Spleen (tissue), 11 donors: ENCODE data around the gene PCBP3. TPM values are rescaled to one million over a fixed set of nuclear protein-coding genes. Genes with fewer than 3 reads are reported as not detected.

Source experiments
- DNase-seq: peaks from one replicate; pipeline ENCODE4 v3.0.0-alpha.2; 2020
- H3K27ac ChIP-seq, 8 donors: fragments of 200-600 bp; sonication (generic) in 7 of 8; 1 replicate in 4 of 8; 2 replicates in 4 of 8; pipeline versions ENCODE4 v1.5.0 to v1.8.0; 2016 to 2021; ENCODE audit warnings: inconsistent platforms in 4 of 8, mild to moderate bottlenecking in 4 of 8, moderate library complexity in 1 of 8
- H3K27me3 ChIP-seq, 7 donors: fragments of 200-600 bp; sonication (generic) in 6 of 7; replicated peaks in 1 of 7; 1 replicate in 4 of 7; 2 replicates in 3 of 7; pipeline versions ENCODE4 v1.5.0 to v1.8.0; 2016 to 2021; ENCODE audit warnings: inconsistent platforms in 3 of 7, mild to moderate bottlenecking in 1 of 7
- H3K36me3 ChIP-seq, 6 donors: fragments of 200-600 bp; sonication (generic) in 5 of 6; 1 replicate in 4 of 6; 2 replicates in 2 of 6; pipeline versions ENCODE4 v1.5.0 to v1.8.0; 2016 to 2021; ENCODE audit warnings: inconsistent platforms in 2 of 6
- H3K4me1 ChIP-seq, 6 donors: fragments of 200-600 bp; sonication (generic) in 5 of 6; 1 replicate in 3 of 6; 2 replicates in 3 of 6; pipeline versions ENCODE4 v1.5.0 to v1.8.0; 2016 to 2021; ENCODE audit warnings: inconsistent platforms in 3 of 6
- H3K4me3 ChIP-seq, 8 donors: fragments of 200-600 bp; sonication (generic) in 7 of 8; 1 replicate in 4 of 8; 2 replicates in 4 of 8; pipeline versions ENCODE4 v1.5.0 to v1.8.0; 2016 to 2021; ENCODE audit warnings: inconsistent platforms in 4 of 8, mild to moderate bottlenecking in 4 of 8, moderate library complexity in 2 of 8
- H3K9me3 ChIP-seq, 8 donors: fragments of 200-600 bp; sonication (generic) in 7 of 8; 1 replicate in 4 of 8; 2 replicates in 4 of 8; pipeline versions ENCODE4 v1.5.0 to v1.8.0; 2016 to 2021; ENCODE audit warnings: inconsistent platforms in 4 of 8
- CTCF ChIP-seq, 11 experiments: fragments of 200-600 bp in 7 of 11; fragments of 450-650 bp in 4 of 11; sonication (generic) in 4 of 11; IDR thresholded peaks in 8 of 11; conservative IDR thresholded peaks in 3 of 11; 1 replicate in 7 of 11; 2 replicates in 4 of 11; pipeline versions ENCODE4 v1.4.0 to v1.8.0; 2016 to 2021; ENCODE audit warnings: antibody characterized with exemption in 11 of 11, inconsistent platforms in 4 of 11, mild to moderate bottlenecking in 1 of 11
- POLR2A ChIP-seq, 3 donors: fragments of 450-650 bp; IDR thresholded peaks; one replicate each; pipeline ENCODE4 v1.5.1; 2017; ENCODE audit warnings: antibody characterized with exemption in 3 of 3, mild to moderate bottlenecking in 1 of 3
- POLR2AphosphoS5 ChIP-seq, 3 donors: sonication (generic); formaldehyde crosslinking; IDR thresholded peaks; one replicate each; pipeline ENCODE4 v1.5.1; 2017; ENCODE audit warnings: antibody characterized with exemption in 3 of 3
- WGBS, 5 donors: extraction: QIAGEN DNeasy Blood & Tissue Kit in 3 of 5; methylation state at CpG; one replicate each; pipeline versions ENCODE4 v1.1.5 to v1.1.7; 2013 to 2018; 5-methylcytosine and 5-hydroxymethylcytosine counted together
- intact Hi-C: fragments of 100-400 bp; cut with DNase I; formaldehyde crosslinking; loops from one replicate; pipeline ENCODE4 v1.15.0; 2023; ENCODE audit warnings: low total_unique reads
- polyA plus RNA-seq, 3 donors: library from polyadenylated mRNA; stranded (reverse); fragments of 200-250 nt; gene quantifications; one replicate each; pipeline ENCODE4 v1.2.1, GENCODE V29; 2013
- total RNA-seq, 7 donors: library from RNA; depleted of rRNA in 3 of 7; stranded (reverse); fragments of >200 nt in 3 of 7; fragmentation: NEBNext Ultra II Directional in 4 of 7; extraction: Animal tissue kit (Norgen Biotek cat#: 25700) in 4 of 7; gene quantifications; one replicate each; pipeline versions ENCODE4 v1.1.0 to v1.2.1, GENCODE V29; 2016 to 2021
- donor health status: healthy with polysubstance abuse.
- donor health status: DM: no; HTN: no; CAD: no; lungs with moderate emphysema.
- donor health status: DM: no; HTN: no; CAD: no.
- donor health status: Bipolar disorder and iron deficiency.
- donor health status: healthy.
- donor health status: DM: no; HTN: no; CAD: no.
- donor health status: DM: yes; HTN: yes; CAD: no.

The PCBP3 gene
- total and polyA plus RNA-seq, 10 donors, result 4.2 to 31.6 (median 15.2) TPM

DNA sequence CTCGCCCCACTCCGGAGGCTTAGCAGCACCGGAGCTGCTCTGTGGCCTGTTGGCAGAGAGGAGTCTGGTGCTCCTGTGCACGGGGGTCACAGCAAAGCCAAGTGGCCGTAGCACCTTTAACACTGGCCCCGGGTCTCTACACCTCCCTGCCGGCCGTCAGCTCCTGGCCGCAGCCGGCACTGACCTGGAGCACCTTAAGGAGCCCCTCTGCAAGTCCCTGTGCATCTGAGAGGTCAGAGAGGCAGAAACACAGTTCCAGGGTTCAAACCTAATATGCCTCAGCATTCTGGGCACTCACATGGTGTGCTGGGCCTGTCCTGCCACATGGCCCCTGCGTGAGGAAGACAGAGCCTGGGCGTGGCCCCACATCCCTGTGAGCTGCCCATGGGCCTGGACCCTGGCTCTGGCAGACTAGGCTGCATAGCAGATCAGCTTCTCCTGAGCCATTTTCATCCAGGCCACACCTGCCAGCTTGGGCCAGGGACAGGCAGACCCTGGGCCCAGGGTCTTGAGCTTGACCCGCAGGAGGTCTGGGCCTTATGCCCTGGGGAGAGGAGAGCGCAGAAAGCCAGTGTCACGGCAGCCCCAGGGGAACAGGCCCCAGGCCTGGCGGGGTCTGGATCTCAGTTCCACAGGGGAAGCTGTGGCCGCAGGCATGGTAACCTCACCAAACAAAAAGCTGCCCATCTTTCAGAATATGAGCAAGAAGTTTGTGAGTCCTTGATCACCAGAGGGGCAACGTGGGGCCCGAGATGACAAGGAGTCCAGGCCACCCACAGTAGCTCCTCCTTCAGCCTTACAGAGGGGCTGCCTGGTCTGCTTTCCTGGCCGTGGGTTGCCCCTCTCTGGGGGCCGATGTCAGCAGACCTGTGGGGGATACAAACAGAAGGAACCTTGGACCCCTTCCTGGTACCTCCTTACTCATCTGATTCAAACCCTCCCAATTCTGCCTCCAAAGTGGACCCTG lies 192.1 kb downstream of the PCBP3 start:
- no peak for DNase-seq
- Histone ChIP-seq H3K27ac (no peak overlapping the region), H3K4me1 (no peaks in the 10 kb centered on the region), H3K36me3 (no peaks in the 10 kb centered on the region), H3K27me3 (no peaks in the 10 kb centered on the region), H3K9me3 (peaks cover under 1 to 14% (median 3%) of the 10 kb centered on the region in 8 donors), H3K4me3 (no peak overlapping the region)
- TF ChIP-seq POLR2A (IDR thresholded peaks at IDR 0.05), result no peak
- WGBS, 5 donors, result 81 to 93% (median 89%) methylated on average over 16 to 21 of the region's 21 CpGs
- intact Hi-C loops, result no loop called here

- H3K27ac ChIP-seq, result no peak overlapping the region
- H3K36me3 ChIP-seq, result no peaks in the 10 kb centered on the region
- intact Hi-C loops, result no loop called here
- no peaks in the 10 kb centered on the region for H3K27me3 ChIP-seq
- no peak for TF ChIP-seq POLR2A (IDR thresholded peaks at IDR 0.05)
- TF ChIP-seq POLR2AphosphoS5 (IDR thresholded peaks at IDR 0.05), result no peak
- TF ChIP-seq CTCF (IDR thresholded peaks at IDR 0.05 in 8 of 11, conservative IDR thresholded peaks at IDR 0.05 in 3 of 11), result no peak
- H3K9me3 ChIP-seq, result peaks cover 6 to 21% (median 9%) of the 10 kb centered on the region in 8 donors
- WGBS, 5 donors, result 65 to 79% (median 79%) methylated on average over 12 to 13 of the region's 13 CpGs
- H3K4me3 ChIP-seq, result no peak overlapping the region
- H3K4me1 ChIP-seq, result no peaks in the 10 kb centered on the region
- no peak for DNase-seq
These were observed 192.7 kb downstream of the PCBP3 start for GRCh38 chr21:45836268-45836655.

- Histone ChIP-seq H3K27me3 (no peaks in the 10 kb centered on the region), H3K4me3 (no peak overlapping the region), H3K36me3 (no peaks in the 10 kb centered on the region), H3K27ac (no peak overlapping the region), H3K4me1 (no peaks in the 10 kb centered on the region), H3K9me3 (peaks cover 6 to 27% (median 15%) of the 10 kb centered on the region in 8 donors)
- no peak for TF ChIP-seq POLR2A (IDR thresholded peaks at IDR 0.05)
- no peak for TF ChIP-seq POLR2AphosphoS5 (IDR thresholded peaks at IDR 0.05)
- TF ChIP-seq CTCF (IDR thresholded peaks at IDR 0.05 in 8 of 11, conservative IDR thresholded peaks at IDR 0.05 in 3 of 11), result no peak
- intact Hi-C loops, result no loop called here
- WGBS, 5 donors, result 85 to 89% (median 88%) methylated on average over 18 to 24 of the region's 24 CpGs
- no peak for DNase-seq
These were observed 193.5 kb downstream of the PCBP3 start for GRCh38 chr21:45836694-45837670.

GRCh38 chr21:45837936-45838335 lies 194.4 kb downstream of the PCBP3 start:
- peaks cover 6 to 19% (median 15%) of the 10 kb centered on the region in 8 donors for H3K9me3 ChIP-seq
- H3K4me1 ChIP-seq, result no peaks in the 10 kb centered on the region
- no peak for TF ChIP-seq POLR2AphosphoS5 (IDR thresholded peaks at IDR 0.05)
- no peak for TF ChIP-seq CTCF (IDR thresholded peaks at IDR 0.05 in 8 of 11, conservative IDR thresholded peaks at IDR 0.05 in 3 of 11)
- no peak for TF ChIP-seq POLR2A (IDR thresholded peaks at IDR 0.05)
- no peak for DNase-seq
- no peak overlapping the region for H3K27ac ChIP-seq
- H3K27me3 ChIP-seq, result no peaks in the 10 kb centered on the region
- no peaks in the 10 kb centered on the region for H3K36me3 ChIP-seq
- intact Hi-C loops, result no loop called here
- WGBS, 5 donors, result 81 to 86% (median 83%) methylated on average over 4 of the region's 4 CpGs
- no peak overlapping the region for H3K4me3 ChIP-seq
